ENCODE results near the gene NAPA. TPM values are rescaled to one million over a fixed set of nuclear protein-coding genes. Genes with fewer than 3 reads are reported as not detected.

The NAPA gene
- total and polyA plus RNA-seq, 2 of the 13 experiments (the other 11 are each of a cell fraction or from before 2014, with no cell fraction given) = 32.6 to 65.9 TPM

DNA sequence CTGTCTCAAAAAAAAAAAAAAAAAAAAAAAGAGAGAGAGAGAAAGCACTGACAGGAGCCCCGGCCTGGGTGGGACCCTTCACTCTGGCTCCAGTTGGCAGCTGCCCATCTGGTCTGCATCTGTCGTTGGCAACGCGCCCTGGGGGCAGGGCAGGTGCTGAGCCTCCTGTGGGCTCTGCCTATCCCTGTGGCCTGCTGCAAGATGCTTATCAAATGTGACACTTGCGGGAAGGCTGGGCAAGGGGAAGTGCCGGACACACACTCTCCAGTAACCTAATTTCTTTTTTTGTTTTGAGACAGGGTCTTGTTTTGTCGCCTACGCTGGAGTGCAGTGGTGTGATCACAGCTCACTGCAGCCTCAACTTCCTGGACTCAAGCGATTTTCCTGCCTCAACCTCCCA lies 20.1 kb downstream of the NAPA start:
- BruUV-seq (replicated peaks) = no TSS peak
- Histone ChIP-seq H3K27ac (ENCODE audit: extremely low read length, insufficient read depth, low read length) (no peak overlapping the region), H3K4me3 (replicated peaks in 1 of 3; ENCODE audit: insufficient read depth in 1 of 3, low read depth in 2 of 3, low read length in 3 of 3) (no peak overlapping the region), H3K79me2 (ENCODE audit: insufficient read depth, low read length) (no peaks in the 10 kb centered on the region), H3K9ac (ENCODE audit: insufficient read depth, low read depth, low read length) (no peak overlapping the region), H3K27me3 (ENCODE audit: control insufficient read depth in 1 of 2, insufficient read depth in 2 of 2, low read length in 2 of 2) (no peaks in the 10 kb centered on the region), H3K9me3 (ENCODE audit: low read length) (no peaks in the 10 kb centered on the region), H3K4me2 (ENCODE audit: low read depth, low read length) (no peak overlapping the region), H3K4me1 (ENCODE audit: insufficient read depth, low read length) (no peaks in the 10 kb centered on the region), H4K20me1 (ENCODE audit: insufficient read depth, low read length) (no peaks in the 10 kb centered on the region), H2AFZ (ENCODE audit: low read length) (no peak overlapping the region), H3K36me3 (replicated peaks in 1 of 2; ENCODE audit: control insufficient read depth in 1 of 2, insufficient read depth in 2 of 2, low read length in 2 of 2) (peaks cover 12 to 16% of the 10 kb centered on the region in 2 experiments; a peak in 4 of 5 replicates)
- no peak for DNase-seq (ENCODE audit: low spot score)
- ChIA-PET POLR2A (no interaction called here), CTCF (ENCODE audit: low intra/inter-chr PET ratio, low total read pairs) (no interaction called here)
- 96% methylated on average over 9 of the region's 9 CpGs for WGBS (ENCODE audit: low lambda C conversion rate)
- no peak for ATAC-seq
- intact Hi-C loops (cut with micrococcal nuclease; ENCODE audit: unreplicated experiment) = no loop called here
- in situ Hi-C loops (cut with HindIII; ENCODE audit: extremely low pct_ligation_motif_present, low pct_unique_long_range_greater_than_20kb) = no loop called here
- no peak for FAIRE-seq
- TF ChIP-seq, protein P1, sequence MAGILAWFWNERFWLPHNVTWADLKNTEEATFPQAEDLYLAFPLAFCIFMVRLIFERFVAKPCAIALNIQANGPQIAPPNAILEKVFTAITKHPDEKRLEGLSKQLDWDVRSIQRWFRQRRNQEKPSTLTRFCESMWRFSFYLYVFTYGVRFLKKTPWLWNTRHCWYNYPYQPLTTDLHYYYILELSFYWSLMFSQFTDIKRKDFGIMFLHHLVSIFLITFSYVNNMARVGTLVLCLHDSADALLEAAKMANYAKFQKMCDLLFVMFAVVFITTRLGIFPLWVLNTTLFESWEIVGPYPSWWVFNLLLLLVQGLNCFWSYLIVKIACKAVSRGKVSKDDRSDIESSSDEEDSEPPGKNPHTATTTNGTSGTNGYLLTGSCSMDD (CRISPR knock-in tag; IDR thresholded peaks at IDR 0.05) = no peak

DNA sequence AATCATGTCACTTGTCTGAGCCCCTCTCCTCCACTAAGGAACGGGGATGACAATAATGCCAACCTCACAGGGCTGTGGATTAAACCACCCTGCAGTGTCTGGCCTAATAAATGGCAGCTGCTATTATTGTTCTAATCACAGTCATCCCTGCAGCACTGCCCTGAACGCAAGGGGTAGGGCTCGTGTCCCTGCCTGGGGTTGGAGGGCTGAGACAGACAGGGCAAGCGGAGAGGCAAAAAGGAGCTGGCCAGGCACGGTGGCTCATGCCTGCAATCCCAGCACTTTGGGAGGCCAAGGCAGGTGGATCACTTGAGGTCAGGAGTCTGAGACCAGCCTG lies 20.7 kb downstream of the NAPA start:
- POLR2A ChIA-PET = no interaction called here
- intact Hi-C loops (cut with micrococcal nuclease; ENCODE audit: unreplicated experiment) = no loop called here
- WGBS (ENCODE audit: low lambda C conversion rate) = 98% methylated on average over 5 of the region's 5 CpGs
- Histone ChIP-seq H4K20me1 (ENCODE audit: insufficient read depth, low read length) (no peaks in the 10 kb centered on the region), H3K27me3 (ENCODE audit: control insufficient read depth in 1 of 2, insufficient read depth in 2 of 2, low read length in 2 of 2) (no peaks in the 10 kb centered on the region), H3K27ac (ENCODE audit: extremely low read length, insufficient read depth, low read length) (no peak overlapping the region), H3K4me3 (replicated peaks in 1 of 3; ENCODE audit: insufficient read depth in 1 of 3, low read depth in 2 of 3, low read length in 3 of 3) (no peak overlapping the region), H3K36me3 (replicated peaks in 1 of 2; ENCODE audit: control insufficient read depth in 1 of 2, insufficient read depth in 2 of 2, low read length in 2 of 2) (peaks cover 16 to 22% of the 10 kb centered on the region in 2 experiments; a peak in 4 of 5 replicates), H2AFZ (ENCODE audit: low read length) (no peak overlapping the region), H3K9me3 (ENCODE audit: low read length) (no peaks in the 10 kb centered on the region), H3K4me1 (ENCODE audit: insufficient read depth, low read length) (no peaks in the 10 kb centered on the region), H3K79me2 (ENCODE audit: insufficient read depth, low read length) (no peaks in the 10 kb centered on the region), H3K4me2 (ENCODE audit: low read depth, low read length) (no peak overlapping the region), H3K9ac (ENCODE audit: insufficient read depth, low read depth, low read length) (no peak overlapping the region)
- in situ Hi-C loops (cut with HindIII; ENCODE audit: extremely low pct_ligation_motif_present, low pct_unique_long_range_greater_than_20kb) = no loop called here
- FAIRE-seq (no peak), DNase-seq (ENCODE audit: low spot score) (no peak), ATAC-seq (no peak)
- CTCF ChIA-PET (ENCODE audit: low intra/inter-chr PET ratio, low total read pairs) = no interaction called here
- no TSS peak for BruUV-seq (replicated peaks)
- TF ChIP-seq ZNF432 (CRISPR knock-in tag; IDR thresholded peaks at IDR 0.05; ENCODE audit: borderline replicate concordance) (no peak), ZNF335 (CRISPR knock-in tag; IDR thresholded peaks at IDR 0.05) (no peak), ZNF720 (CRISPR knock-in tag; IDR thresholded peaks at IDR 0.05) (no peak), SMAD3 (CRISPR knock-in tag; IDR thresholded peaks at IDR 0.05) (no peak), KDM2A (CRISPR knock-in tag; IDR thresholded peaks at IDR 0.05; ENCODE audit: borderline replicate concordance, low read depth) (no peak), CREM (IDR thresholded peaks at IDR 0.05) (no peak), CREM (CRISPR knock-in tag; IDR thresholded peaks at IDR 0.05) (no peak)
